ENCODE measurements around the gene NEDD4L. TPM values are rescaled to one million over a fixed set of nuclear protein-coding genes. Genes with fewer than 3 reads are reported as not detected.
A peak's percentile ranks its signal among the peaks of the same experiment; 100 is the strongest.

NEDD4L gene
- total and polyA plus RNA-seq, 8 donors = 45.0 to 113 (median 66.4) TPM

GRCh38 chr18:58403799-58404455, 359.9 kb downstream of the NEDD4L start:
- Histone ChIP-seq H3K9me3 (no peaks in the 10 kb centered on the region), H3K36me3 (no peaks in the 10 kb centered on the region), H3K4me1 (peaks cover 10 to 21% (median 17%) of the 10 kb centered on the region in 3 donors), H3K27ac (no peak overlapping the region), H3K27me3 (no peaks in the 10 kb centered on the region), H3K4me3 (no peak overlapping the region)
- ATAC-seq (peak; percentile 19 to 68 (median 42)), FAIRE-seq (no peak), DNase-seq (peak in 2 of 6 donors; percentile 37 to 66)
- intact Hi-C loops (cut with DNase I) = no loop called here
- 69 to 70% methylated on average over 21 of the region's 21 CpGs for WGBS, 2 donors
- TF ChIP-seq CTCF (IDR thresholded peaks at IDR 0.05) = no peak

DNA sequence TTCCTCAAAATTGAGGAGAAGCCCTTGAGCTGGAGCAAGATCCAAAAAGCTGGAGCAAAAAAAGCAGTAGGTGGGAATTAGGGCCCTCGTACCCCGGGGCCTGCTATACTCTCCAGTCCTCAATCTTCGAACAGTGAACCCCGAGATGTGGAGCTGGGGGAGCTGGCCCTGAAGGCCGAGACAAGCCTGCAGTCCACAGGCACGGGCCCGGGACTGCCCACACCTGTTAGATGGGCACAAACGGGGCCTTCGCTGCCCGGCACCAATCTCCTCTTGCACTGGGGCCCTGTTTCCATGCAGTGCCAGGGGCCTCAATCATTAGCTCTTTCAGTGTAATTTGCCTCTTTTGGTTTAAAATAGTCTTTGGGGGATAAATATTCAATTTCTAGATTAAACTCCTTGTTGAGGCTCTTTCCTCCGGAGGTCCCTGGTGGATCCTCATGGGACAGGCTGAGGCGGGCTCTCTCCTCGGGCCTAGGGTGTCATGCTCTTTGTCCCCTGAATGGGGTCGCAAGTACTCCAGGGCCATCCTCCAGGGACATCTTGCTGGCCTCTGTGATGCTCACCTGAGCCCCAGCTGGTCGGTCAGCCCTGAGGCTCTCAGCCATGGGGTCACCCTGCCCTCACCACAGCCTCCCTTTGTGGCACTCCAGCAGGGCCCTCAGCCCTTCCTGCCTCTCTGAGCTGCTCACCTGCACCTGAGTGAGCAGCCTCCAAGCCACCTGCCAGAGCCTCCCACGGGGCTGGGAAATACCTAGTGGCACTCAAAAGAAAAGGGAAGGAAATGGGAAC, 361.3 kb downstream of the NEDD4L start:
- no peak for FAIRE-seq
- no peak for DNase-seq
- intact Hi-C loops (cut with DNase I) = no loop called here
- H3K27ac ChIP-seq = no peak overlapping the region
- no peak overlapping the region for H3K4me3 ChIP-seq
- no peak for ATAC-seq
- no peaks in the 10 kb centered on the region for H3K9me3 ChIP-seq
- no peaks in the 10 kb centered on the region for H3K36me3 ChIP-seq
- peaks cover 10 to 21% (median 17%) of the 10 kb centered on the region in 3 donors for H3K4me1 ChIP-seq
- no peaks in the 10 kb centered on the region for H3K27me3 ChIP-seq
- WGBS, 2 donors = 87 to 88% methylated on average over 16 of the region's 16 CpGs
- TF ChIP-seq CTCF (IDR thresholded peaks at IDR 0.05) = no peak

DNA sequence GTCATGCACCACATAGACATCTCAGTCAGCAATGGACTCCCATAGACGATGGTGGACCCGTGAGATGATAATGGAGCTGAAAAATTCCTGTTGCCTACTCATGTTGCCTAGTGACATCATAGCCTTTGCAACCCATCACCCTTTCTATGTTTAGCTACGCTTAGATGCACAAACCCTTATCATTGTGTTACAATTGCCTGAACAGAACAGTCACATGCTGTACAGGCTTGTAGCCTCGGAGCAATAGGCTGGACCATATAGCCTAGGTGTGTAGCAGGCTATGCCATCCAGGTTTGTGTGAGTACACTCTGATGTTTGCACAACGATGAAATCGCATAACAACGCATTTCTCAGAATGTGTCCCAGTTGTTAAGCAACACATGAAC, 363.2 kb downstream of the NEDD4L start:
- DNase-seq = no peak
- no peak for FAIRE-seq
- TF ChIP-seq CTCF (IDR thresholded peaks at IDR 0.05) = no peak
- Histone ChIP-seq H3K4me1 (peaks cover 9 to 19% (median 17%) of the 10 kb centered on the region in 3 donors), H3K36me3 (no peaks in the 10 kb centered on the region), H3K9me3 (no peaks in the 10 kb centered on the region), H3K4me3 (no peak overlapping the region), H3K27ac (peak overlapping the region in 1 of 4 donors; percentile 47), H3K27me3 (no peaks in the 10 kb centered on the region)
- WGBS, 2 donors = 35 to 48% methylated on average over 7 of the region's 7 CpGs
- intact Hi-C loops (cut with DNase I) = no loop called here
- peak in 3 of 4 donors; percentile 18 to 31 (median 20) for ATAC-seq

GRCh38 chr18:58407649-58408407, 363.8 kb downstream of the NEDD4L start:
- H3K4me3 ChIP-seq = no peak overlapping the region
- H3K9me3 ChIP-seq = no peaks in the 10 kb centered on the region
- peak; percentile 30 to 66 (median 44) for ATAC-seq
- H3K4me1 ChIP-seq = peaks cover 3 to 14% (median 13%) of the 10 kb centered on the region in 3 donors
- FAIRE-seq = no peak
- 45 to 46% methylated on average over 6 of the region's 6 CpGs for WGBS, 2 donors
- intact Hi-C loops (cut with DNase I) = no loop called here
- H3K36me3 ChIP-seq = no peaks in the 10 kb centered on the region
- no peak for TF ChIP-seq CTCF (IDR thresholded peaks at IDR 0.05)
- no peak for DNase-seq
- H3K27ac ChIP-seq = peak overlapping the region in 2 of 4 donors; percentile 46 to 47
- H3K27me3 ChIP-seq = no peaks in the 10 kb centered on the region

Data from pancreas (tissue), 10 donors.